ENCODE measurements around the gene SBF2.
A peak's percentile ranks its signal among the peaks of the same experiment; 100 is the strongest.

SBF2 gene

GRCh38 chr11:9899676-9900075 lies 394.3 kb downstream of the SBF2 start:
- TF ChIP-seq CTCF (IDR thresholded peaks at IDR 0.05; ENCODE audit: poor library complexity, severe bottlenecking), result no peak
- Histone ChIP-seq H3K36me3 (ENCODE audit: low read depth) (peaks cover 9% of the 10 kb centered on the region; the same call in 1 of the 2 replicates), H3K9me3 (ENCODE audit: severe bottlenecking) (no peaks in the 10 kb centered on the region), H3K27ac (ENCODE audit: poor library complexity, severe bottlenecking) (peak overlapping the region; percentile 99), H3K4me3 (ENCODE audit: severe bottlenecking) (no peak overlapping the region), H3K27me3 (ENCODE audit: insufficient read depth, poor library complexity, severe bottlenecking) (no peaks in the 10 kb centered on the region), H3K4me1 (ENCODE audit: insufficient read depth, poor library complexity, severe bottlenecking) (peaks cover 20% of the 10 kb centered on the region)
- DNase-seq (ENCODE audit: low spot score), result no peak
- ATAC-seq (ENCODE audit: low read depth), result no peak

- ATAC-seq (ENCODE audit: low read depth), result no peak
- Histone ChIP-seq H3K27ac (ENCODE audit: poor library complexity, severe bottlenecking) (no peak overlapping the region), H3K27me3 (ENCODE audit: insufficient read depth, poor library complexity, severe bottlenecking) (no peaks in the 10 kb centered on the region), H3K36me3 (ENCODE audit: low read depth) (peaks cover 14% of the 10 kb centered on the region; the same call in 1 of the 2 replicates), H3K4me3 (ENCODE audit: severe bottlenecking) (no peak overlapping the region), H3K9me3 (ENCODE audit: severe bottlenecking) (no peaks in the 10 kb centered on the region), H3K4me1 (ENCODE audit: insufficient read depth, poor library complexity, severe bottlenecking) (peaks cover 20% of the 10 kb centered on the region)
- DNase-seq (ENCODE audit: low spot score), result no peak
- TF ChIP-seq CTCF (IDR thresholded peaks at IDR 0.05; ENCODE audit: poor library complexity, severe bottlenecking), result no peak
Measured at GRCh38 chr11:9896902-9897301, 397.1 kb downstream of the SBF2 start.

- Histone ChIP-seq H3K27me3 (ENCODE audit: insufficient read depth, poor library complexity, severe bottlenecking) (no peaks in the 10 kb centered on the region), H3K4me1 (ENCODE audit: insufficient read depth, poor library complexity, severe bottlenecking) (peaks cover 6% of the 10 kb centered on the region), H3K36me3 (ENCODE audit: low read depth) (peaks cover 14% of the 10 kb centered on the region; the same call in 1 of the 2 replicates), H3K27ac (ENCODE audit: poor library complexity, severe bottlenecking) (no peak overlapping the region), H3K9me3 (ENCODE audit: severe bottlenecking) (no peaks in the 10 kb centered on the region), H3K4me3 (ENCODE audit: severe bottlenecking) (no peak overlapping the region)
- no peak for TF ChIP-seq CTCF (IDR thresholded peaks at IDR 0.05; ENCODE audit: poor library complexity, severe bottlenecking)
- DNase-seq (ENCODE audit: low spot score), result no peak
- no peak for ATAC-seq (ENCODE audit: low read depth)
Measured at GRCh38 chr11:9895006-9895405, 399.0 kb downstream of the SBF2 start.

GRCh38 chr11:9893474-9893873 lies 400.5 kb downstream of the SBF2 start:
- no peak overlapping the region for H3K4me3 ChIP-seq (ENCODE audit: severe bottlenecking)
- H3K36me3 ChIP-seq (ENCODE audit: low read depth), result peaks cover 14% of the 10 kb centered on the region; the same call in 1 of the 2 replicates
- DNase-seq (ENCODE audit: low spot score), result no peak
- no peaks in the 10 kb centered on the region for H3K9me3 ChIP-seq (ENCODE audit: severe bottlenecking)
- ATAC-seq (ENCODE audit: low read depth), result no peak
- H3K27ac ChIP-seq (ENCODE audit: poor library complexity, severe bottlenecking), result no peak overlapping the region
- no peaks in the 10 kb centered on the region for H3K4me1 ChIP-seq (ENCODE audit: insufficient read depth, poor library complexity, severe bottlenecking)
- H3K27me3 ChIP-seq (ENCODE audit: insufficient read depth, poor library complexity, severe bottlenecking), result no peaks in the 10 kb centered on the region
- TF ChIP-seq CTCF (IDR thresholded peaks at IDR 0.05; ENCODE audit: poor library complexity, severe bottlenecking), result no peak

GRCh38 chr11:9888938-9889337 lies 405.1 kb downstream of the SBF2 start:
- no peak overlapping the region for H3K27ac ChIP-seq (ENCODE audit: poor library complexity, severe bottlenecking)
- no peak for DNase-seq (ENCODE audit: low spot score)
- no peak for TF ChIP-seq CTCF (IDR thresholded peaks at IDR 0.05; ENCODE audit: poor library complexity, severe bottlenecking)

More at GRCh38 chr11:9888938-9889337, 405.1 kb downstream of the SBF2 start:
- Histone ChIP-seq H3K36me3 (ENCODE audit: low read depth) (no peaks in the 10 kb centered on the region; the same call in 1 of the 2 replicates), H3K27me3 (ENCODE audit: insufficient read depth, poor library complexity, severe bottlenecking) (no peaks in the 10 kb centered on the region), H3K9me3 (ENCODE audit: severe bottlenecking) (no peaks in the 10 kb centered on the region), H3K4me1 (ENCODE audit: insufficient read depth, poor library complexity, severe bottlenecking) (no peaks in the 10 kb centered on the region), H3K4me3 (ENCODE audit: severe bottlenecking) (no peak overlapping the region)
- no peak for ATAC-seq (ENCODE audit: low read depth)
